ENCODE results near the gene AK9.

Gene AK9

DNA sequence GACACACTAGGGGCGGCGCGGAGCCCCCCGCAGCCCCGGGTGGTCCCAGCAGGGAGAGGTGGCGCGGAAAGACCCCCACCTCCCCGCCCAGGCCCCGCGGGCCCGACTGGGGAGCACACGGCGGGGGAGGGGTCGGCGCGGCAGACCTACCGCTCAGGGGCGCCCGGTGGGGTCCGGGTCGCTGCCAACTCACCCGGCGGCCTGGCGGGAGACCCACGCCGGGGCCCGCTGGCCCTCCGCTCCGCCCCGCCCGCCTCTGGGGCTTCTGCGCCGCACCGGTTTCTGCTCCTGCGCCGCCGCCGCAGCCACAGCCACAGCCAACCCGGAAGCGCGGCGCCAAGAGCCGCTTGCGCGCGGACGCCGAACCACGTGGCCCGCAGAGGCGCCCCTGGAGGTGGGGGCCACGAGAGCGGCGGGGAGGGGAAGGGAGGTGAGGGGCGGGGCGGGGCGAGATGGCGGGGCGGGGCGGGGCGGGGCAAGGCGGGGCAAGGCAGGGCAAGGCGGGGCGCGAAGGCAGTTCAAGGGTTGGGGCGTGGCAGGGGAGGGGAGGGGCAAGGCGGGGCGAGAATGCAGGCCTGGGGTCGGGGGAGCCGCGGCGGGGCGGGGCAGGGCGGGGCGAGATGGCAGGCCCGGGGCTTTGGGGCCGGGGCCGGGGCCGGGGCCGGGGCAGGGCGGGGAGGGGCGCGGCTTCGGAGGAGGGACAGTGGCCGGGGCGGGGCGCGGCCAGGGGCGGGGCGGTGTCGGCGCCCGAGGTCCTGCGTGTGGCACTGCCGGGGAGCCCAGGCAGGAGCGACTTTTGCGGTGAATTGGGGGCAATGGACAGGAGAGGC, 207.9 kb downstream of the AK9 start, which contains the start of gene ZBTB24:
TSS of gene ZBTB24 (minus strand) at position 315 of the 830 bp plus-strand sequence. CDS start 1,193 bp downstream, outside the sequence.
- peak; percentile 96 for DNase-seq (ENCODE audit: low spot score)
- TF ChIP-seq, protein P1, sequence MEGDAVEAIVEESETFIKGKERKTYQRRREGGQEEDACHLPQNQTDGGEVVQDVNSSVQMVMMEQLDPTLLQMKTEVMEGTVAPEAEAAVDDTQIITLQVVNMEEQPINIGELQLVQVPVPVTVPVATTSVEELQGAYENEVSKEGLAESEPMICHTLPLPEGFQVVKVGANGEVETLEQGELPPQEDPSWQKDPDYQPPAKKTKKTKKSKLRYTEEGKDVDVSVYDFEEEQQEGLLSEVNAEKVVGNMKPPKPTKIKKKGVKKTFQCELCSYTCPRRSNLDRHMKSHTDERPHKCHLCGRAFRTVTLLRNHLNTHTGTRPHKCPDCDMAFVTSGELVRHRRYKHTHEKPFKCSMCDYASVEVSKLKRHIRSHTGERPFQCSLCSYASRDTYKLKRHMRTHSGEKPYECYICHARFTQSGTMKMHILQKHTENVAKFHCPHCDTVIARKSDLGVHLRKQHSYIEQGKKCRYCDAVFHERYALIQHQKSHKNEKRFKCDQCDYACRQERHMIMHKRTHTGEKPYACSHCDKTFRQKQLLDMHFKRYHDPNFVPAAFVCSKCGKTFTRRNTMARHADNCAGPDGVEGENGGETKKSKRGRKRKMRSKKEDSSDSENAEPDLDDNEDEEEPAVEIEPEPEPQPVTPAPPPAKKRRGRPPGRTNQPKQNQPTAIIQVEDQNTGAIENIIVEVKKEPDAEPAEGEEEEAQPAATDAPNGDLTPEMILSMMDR (IDR thresholded peaks at IDR 0.05; ENCODE audit: extremely low read depth, missing control alignments): no peak

DNA sequence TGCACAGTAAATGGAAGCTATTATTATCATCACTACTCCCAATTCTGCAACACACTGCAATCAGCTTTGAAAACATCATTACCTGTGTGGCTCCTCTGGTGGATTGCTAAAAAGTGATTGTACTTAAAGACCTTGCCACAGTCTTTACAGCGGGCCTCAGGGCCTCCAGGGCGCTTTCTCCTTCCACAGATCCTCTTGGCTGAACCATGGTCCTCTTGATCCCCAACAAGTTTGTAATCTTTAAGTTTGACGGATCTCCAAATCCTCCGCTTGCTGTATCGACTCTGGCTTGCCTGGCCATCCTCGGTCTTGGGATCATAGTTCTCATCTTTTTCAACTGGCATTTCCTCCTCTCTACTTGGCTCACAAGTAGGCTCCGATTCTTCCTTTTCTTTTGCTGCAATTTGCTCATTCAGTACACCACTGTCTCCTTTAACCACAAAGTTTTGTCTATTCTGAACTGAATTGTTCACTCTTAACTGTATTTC, 210.0 kb downstream of the AK9 start:
- TF ChIP-seq, protein P1 (IDR thresholded peaks at IDR 0.05; ENCODE audit: extremely low read depth, missing control alignments): no peak
- no peak for DNase-seq (ENCODE audit: low spot score)

DNA sequence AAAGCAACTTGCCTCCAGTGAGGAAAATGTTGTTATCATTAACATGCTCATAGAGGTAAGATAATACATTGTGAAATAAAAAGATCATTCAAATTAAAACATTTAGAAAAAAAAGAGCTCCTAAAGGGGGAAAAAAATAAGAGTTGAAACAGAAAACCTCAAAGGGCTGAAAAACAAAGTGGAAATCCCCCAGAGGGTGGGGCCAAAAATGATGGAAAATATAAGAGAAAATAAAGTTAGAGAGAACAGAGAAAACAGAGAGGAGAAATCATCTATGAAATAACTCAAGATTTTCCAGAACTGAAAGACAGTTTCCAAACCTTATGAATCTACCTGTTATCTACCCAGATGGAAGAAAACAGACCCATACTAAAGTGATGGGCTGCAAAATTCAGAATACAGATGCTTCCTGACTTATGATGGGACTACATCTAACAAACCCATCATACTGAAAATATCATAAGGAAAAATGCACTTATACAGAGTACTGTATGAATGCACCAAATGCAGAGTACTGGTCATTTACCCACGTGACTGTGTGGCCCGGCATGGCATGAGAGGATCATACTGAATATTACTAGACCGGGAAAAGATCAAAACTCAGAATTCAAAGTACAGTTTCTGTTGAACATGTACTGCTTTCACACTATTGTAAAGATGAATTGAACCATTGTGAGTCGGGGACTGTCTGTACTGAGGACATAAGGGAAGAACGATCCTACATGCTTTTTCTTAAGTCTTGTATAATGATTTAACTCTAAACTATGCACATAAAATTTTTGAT, 212.0 kb downstream of the AK9 start:
- no peak for DNase-seq (ENCODE audit: low spot score)
- TF ChIP-seq, protein P1 (IDR thresholded peaks at IDR 0.05; ENCODE audit: extremely low read depth, missing control alignments): no peak

DNA sequence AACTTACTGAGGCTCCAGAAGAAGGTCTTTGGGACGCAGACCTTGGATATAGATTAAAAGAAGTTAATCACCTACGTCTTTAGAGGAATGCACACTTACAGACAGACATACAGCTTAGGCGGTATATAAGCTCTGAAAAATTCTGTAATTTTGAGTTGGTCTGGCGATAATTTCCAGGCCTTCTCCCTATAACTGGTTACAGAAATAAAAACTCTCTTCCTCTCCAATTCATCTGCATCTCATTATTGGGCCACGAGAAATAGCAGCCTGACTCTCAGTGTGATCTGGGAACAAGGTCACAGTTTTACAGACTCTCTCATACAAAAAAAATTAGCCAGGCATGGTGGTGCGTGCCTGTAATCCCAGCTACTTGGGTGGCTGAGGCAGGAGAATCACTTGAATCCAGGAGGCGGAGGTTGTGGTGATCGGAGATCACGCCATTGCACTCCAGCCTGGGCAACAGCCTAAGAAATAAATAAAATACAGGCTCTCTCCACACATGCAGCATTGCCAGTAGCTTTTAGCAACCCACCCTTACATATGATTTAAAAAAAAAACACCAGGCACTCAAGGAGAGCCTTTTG, 212.7 kb downstream of the AK9 start:
- TF ChIP-seq, protein P1 (IDR thresholded peaks at IDR 0.05; ENCODE audit: extremely low read depth, missing control alignments): no peak
- no peak for DNase-seq (ENCODE audit: low spot score)

DNA sequence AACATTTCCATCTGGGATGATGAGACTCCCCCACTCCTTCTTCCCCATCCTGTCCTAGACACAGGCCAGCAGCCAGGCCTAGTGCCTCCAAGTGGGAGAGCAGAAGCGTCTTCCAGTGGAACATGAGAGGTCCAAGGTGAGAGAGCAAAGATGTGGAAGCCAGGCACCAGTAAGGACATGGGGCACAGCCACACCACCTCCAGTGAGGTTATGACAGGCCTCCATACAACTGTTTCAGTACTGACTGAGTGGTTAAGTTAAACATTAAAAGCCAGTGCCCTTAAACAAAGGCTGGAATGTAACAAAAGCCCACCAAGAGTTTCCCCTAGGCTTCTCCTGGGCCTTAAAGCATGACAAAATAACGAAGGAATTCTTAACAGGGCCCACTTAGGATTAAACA, 213.3 kb downstream of the AK9 start:
- TF ChIP-seq, protein P1 (IDR thresholded peaks at IDR 0.05; ENCODE audit: extremely low read depth, missing control alignments): no peak
- no peak for DNase-seq (ENCODE audit: low spot score)

DNA sequence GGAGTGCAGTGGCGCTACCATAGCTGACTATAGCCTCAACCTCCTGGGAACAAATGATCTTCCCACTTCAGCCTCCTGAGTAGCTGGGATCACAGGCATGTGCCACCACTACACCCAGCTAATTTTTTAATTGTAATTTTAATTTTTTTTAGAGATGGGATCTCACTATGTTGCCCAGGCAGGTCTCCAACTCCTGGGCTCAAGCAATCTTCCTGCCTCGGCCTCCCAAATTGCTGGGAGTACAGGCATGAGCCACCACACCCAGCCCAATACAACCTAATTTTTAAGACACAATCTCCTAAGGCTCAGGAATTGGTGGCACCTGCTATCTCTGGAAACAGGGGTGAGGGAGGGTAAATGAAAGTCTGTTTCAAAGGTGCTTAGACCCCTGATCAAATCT, 213.8 kb downstream of the AK9 start:
- TF ChIP-seq, protein P1 (IDR thresholded peaks at IDR 0.05; ENCODE audit: extremely low read depth, missing control alignments): no peak
- DNase-seq (ENCODE audit: low spot score): no peak
